NCI-H1092 (cell line): Measurements from ENCODE around the gene AKNA.
"Not testable (repeated sequence)": the region's sequence is repeated elsewhere in the genome, so short reads cannot be mapped to it uniquely, and the experiment has no call there.

Experiments
- DNase-seq: peaks from one replicate; lab custom pipeline; 2025; lab: John Stamatoyannopoulos, UW

The AKNA gene

DNA sequence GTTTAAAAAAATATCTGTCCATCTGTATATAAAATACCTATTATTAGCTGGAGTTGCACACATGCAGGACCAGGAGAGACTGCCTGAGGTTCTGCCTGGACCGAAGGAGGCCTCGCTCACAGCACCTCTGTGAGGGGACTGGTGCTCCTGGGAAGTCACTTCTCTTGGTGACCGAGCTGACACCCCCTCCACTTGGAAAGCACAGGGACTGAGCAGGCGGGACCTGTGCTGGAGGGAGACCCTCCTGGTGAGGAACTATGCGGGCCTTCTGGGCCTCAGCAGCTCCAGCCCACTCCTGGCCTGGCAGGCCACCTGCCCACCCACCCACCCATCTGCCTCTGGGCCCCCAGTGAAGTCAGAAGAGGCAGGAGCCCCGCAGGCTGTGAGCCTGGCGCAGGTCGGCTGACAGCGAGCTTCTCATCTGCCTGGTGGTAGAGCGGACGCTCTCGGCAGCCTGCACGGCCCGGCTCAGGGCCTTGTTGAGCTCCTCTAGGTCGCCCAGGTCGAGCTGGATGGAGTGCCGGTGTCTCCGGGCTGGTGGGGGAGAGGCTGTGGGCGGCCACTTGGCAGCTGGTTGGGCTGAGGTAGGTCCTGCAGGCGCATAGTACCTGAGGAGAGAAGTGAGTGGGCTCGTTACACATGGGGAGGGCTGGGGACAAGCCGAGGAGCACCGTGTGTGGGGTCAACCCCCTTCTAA, 50.9 kb downstream of the AKNA start:
- no peak for DNase-seq

DNA sequence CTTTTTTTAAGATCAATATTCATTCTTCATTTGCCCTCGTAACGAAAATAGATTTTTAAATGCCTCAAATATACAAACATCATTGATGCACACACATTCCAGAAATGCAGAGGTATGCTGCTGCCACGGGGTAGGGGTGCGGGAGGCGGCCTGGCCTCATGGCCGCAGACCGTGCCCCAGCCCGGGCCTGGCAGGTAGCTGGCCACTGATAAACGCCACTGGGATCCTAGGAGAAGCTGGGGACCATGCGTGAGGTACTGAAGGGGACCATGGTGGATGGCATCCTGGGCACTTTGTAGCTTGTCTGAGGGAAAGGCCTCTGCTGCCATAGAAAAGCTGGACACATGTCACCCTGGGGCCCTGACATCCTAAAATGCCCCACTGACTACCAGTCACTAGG, 51.6 kb downstream of the AKNA start:
- no peak for DNase-seq

DNA sequence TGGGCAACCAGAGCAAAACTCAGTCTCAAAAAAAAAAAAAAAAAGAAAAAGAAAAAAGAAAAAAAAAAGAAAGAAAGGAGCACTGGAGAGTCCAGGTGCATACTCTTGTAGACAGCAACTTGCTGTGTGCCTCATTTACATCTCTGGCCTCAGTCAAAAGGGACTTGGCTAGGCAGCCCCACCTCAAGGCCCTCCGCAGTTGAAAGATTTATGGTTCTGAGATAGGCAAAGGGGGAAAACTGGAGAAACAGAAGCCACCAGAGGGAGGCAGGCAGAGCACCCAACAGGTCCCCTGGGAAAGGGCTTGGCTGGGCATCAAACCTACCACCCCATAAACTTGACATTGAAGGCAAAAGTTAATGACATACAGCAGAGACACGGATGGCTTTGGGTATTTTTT, 52.0 kb downstream of the AKNA start:
- DNase-seq, result no peak

DNA sequence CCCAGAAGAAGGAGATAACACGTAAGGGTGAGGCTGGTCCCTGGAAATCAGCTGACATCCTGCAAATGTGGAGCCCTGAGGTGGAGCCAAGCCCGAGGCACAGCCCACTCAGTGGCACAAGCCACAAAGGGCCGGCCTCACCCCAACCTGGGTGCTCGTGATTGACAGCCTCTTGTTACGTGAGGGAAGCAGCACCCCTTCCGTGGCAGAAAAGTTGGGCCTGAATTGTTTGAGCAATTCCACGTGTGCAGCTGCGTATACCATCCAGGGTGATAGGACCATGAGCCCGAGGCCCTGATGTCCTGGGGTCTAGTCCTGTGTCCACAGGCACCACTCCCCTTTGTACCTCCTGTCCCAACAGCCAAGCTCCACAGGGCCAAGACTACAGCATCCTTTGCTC, 53.3 kb downstream of the AKNA start:
- DNase-seq, result no peak

DNA sequence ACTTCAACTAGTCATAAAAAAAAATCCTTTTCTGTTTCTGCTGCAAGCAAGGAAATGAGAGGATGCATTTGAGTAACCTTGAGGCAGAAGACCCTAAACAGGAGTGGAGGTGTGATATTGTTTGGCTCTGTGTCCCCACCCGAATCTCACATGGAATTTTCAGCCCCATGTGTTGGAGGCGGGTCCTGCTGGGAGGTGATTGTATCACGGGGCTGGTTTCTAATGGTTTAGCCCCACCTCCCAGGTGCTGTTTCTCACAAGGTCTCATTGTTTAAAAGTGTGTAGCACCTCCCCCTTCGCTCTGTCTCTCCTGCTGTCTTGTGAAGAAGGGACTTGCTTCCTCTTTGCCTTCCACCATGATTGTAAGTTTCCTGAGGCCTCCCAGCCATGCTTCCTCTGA, 54.1 kb downstream of the AKNA start:
- DNase-seq, result not testable (repeated sequence)

DNA sequence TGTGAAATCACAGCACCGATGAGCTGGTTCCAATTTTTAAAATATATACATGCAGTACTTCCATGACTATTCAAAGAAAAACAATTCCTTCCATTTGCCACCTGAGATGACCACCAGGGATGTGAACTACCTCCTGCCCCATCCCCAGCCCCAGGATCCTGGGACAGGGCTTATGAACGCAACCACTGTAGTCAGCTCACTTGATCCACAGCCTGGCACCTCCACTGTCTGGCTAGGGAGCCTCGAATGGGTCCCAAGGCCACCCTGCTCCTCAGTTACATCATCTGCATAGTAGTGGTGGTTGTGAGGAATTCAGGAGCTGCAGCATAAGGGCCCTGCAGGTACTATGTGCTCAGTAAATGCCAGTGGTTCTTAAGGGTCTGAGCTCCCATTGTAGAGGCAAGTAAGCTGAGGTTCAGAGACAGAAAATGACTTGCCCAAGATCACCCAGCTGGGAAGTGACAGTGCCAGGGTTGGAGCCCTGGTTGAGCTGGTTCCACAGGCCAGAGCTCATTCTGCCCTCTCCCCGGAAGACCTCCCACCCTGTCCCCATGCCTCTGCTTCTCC, 55.2 kb downstream of the AKNA start:
- DNase-seq, result not testable (repeated sequence)

DNA sequence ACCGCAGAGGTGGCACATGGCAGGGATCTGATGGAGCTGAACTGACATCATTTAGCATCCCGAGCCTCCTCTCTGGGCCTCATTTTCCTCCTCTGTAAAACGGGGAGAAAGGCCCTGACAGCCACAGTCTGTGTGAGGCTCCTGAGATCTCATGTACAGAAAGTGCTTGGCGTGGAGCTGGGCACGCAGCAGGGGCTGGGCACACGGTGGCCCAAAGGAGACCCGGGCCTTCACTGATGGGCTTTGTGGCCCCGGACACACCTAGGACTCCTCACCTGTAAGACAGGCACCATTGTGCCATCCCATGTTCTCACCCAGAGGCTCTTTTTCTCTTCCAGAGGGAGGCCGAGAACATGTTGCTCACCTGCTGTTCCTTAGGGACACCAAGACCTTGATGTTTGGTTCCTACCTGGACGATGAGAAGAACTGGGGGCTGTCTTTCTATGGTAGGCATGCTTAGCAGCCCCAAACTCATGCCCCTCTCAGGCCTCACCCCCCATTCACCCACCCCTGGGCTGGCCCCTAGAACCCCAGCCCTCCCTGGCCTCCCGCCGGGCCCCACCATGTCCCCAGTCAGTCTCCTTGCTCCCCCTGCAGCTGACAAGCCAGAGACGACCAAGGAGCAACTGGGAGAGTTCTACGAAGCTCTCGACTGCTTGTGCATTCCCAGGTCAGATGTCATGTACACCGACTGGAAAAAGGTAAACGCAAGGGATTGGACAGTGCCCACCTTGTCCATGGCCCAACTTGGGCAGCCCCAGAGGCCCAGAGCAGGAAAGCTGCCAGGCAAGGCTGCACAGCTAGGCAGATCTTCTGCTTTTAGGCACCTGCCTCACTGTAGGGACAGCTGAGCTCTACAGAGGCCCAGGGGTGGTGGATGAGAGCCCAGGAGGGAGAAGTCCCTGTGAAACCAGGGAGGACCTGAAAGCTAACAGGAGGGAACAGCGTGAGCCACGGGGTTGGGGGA, 56.3 kb downstream of the AKNA start:
- not testable (repeated sequence) for DNase-seq

DNA sequence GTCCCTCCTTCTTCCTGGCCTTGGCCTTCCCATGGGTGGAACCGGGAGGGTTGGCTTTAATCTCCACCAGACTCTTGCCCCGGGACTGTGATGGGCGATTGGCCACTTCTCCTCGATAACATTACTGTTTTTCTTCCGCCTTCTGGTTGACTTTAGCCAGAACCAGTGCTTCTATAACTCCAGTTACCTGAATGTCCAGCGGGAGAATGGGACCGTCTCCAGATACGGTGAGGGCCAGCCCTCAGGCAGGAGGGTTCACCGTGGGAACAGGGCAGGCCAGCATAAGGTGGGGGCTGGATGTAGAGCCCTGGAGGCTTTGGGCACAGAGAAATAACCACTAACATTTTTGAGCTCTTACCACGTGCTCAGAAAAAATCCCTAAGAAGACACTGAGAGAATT, 57.1 kb downstream of the AKNA start:
- no peak for DNase-seq

DNA sequence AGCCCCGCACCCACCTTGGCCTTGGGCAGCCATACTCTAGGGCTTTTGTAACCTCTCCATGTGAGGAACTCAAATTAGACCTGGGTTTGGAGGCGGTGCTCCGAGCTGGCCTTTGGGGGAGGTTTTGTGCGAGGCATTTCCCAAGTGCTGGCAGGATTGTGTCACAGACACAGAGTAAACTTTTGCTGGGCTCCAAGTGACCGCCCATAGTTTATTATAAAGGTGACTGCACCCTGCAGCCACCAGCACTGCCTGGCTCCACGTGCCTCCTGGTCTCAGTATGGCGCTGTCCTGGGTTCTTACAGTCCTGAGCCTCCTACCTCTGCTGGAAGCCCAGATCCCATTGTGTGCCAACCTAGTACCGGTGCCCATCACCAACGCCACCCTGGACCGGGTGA, 58.2 kb downstream of the AKNA start, which contains the start of gene ORM2:
ORM2 (plus strand) TSS at position 245 of the 398 bp plus-strand sequence; CDS start at position 281, 36 bp downstream.
- not testable (repeated sequence) for DNase-seq

DNA sequence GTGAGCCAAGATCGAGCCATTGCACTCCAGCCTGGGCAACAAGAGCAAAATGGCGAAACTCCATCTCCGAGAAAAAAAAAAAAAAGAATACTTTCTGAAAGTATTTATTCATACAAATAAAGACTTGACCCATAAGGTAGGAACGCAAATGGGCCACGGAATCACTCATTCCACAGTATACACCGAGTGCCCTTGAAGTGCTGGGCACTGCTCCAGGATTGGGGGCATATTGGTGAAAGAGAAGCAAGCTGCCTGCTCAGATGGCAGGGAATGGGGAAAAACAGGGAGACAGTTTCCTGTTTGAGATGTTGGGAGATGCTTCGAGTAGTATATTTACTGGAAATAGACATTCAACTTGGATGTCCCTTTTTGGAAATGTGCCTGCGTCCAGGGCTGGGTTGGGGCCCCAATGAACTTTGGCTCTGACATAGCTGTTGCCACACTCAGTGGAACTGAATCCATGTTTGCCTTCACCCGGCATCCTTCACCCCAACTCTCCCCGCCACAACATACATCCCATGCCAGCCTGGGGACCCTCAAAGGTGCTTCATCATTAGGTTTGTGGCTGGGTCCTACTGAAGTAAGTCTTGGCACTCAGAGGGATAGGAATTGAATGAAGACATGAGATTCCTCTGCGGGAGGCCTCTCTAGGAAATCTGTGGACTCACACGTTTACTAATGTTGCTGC, 58.7 kb downstream of the AKNA start:
- DNase-seq, result not testable (repeated sequence)

DNA sequence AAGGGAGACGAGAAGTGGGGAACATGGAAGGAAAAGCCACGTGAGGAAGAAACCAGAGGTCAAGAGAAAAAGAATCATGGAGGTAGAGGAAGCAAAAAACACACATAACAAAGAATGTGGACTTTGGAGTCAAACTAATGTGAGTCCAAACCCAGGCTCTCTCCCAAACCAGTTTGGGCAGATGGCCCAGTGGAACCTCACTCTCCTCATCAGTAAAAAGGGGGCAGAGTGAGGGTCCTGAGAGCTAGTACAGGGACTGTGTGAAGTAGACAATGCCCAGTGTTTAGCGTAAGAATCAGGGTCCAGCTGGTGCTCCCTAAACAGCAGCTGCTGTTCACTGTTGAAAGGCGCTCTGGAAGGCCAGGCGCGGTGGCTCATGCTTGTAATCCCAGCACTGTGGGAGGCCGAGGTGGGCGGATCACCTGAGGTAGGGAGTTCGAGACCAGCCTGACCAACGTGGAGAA, 59.4 kb downstream of the AKNA start:
- DNase-seq, result not testable (repeated sequence)

DNA sequence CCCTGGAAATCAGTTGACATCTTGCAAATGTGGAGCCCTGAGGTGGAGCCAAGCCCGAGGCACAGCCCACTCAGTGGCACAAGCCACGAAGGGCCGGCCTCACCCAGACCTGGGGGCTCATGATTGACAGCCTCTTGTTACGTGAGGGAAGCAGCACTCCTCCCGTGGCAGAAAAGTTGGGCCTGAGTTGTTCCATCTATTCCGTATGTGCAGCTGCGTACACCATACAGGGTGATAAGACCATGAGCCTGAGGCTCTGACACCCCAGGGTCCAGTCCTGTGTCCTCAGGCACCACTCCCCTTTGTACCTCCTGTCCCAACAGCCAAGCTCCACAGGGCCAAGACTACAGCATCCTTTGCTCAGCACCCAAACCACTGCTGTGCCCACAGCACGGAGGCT, 60.0 kb downstream of the AKNA start:
- no peak for DNase-seq

DNA sequence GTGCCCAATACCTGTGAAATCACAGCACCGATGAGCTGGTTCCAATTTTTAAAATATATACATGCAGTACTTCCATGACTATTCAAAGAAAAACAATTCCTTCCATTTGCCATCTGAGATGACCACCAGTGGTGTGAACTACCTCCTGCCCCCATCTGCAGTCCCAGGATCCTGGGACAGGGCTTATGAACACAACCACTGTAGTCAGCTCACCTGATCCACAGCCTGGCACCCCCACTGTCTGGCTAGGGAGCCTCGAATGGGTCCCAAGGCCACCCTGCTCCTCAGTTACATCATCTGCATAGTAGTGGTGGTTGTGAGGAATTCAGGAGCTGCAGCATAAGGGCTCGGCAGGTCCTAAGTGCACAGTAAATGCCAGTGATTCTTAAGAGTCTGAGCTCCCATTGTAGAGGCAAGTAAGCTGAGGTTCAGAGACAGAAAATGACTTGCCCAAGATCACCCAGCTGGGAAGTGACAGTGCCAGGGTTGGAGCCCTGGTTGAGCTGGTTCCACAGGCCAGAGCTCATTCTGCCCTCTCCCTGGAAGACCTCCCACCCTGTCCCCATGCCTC, 62.0 kb downstream of the AKNA start:
- not testable (repeated sequence) for DNase-seq

DNA sequence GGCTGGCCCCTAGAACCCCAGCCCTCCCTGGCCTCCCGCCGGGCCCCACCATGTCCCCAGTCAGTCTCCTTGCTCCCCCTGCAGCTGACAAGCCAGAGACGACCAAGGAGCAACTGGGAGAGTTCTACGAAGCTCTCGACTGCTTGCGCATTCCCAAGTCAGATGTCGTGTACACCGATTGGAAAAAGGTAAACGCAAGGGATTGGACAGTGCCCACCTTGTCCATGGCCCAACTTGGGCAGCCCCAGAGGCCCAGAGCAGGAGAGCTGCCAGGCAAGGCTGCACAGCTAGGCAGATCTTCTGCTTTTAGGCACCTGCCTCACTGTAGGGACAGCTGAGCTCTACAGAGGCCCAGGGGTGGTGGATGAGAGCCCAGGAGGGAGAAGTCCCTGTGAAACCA, 62.8 kb downstream of the AKNA start:
- not testable (repeated sequence) for DNase-seq

DNA sequence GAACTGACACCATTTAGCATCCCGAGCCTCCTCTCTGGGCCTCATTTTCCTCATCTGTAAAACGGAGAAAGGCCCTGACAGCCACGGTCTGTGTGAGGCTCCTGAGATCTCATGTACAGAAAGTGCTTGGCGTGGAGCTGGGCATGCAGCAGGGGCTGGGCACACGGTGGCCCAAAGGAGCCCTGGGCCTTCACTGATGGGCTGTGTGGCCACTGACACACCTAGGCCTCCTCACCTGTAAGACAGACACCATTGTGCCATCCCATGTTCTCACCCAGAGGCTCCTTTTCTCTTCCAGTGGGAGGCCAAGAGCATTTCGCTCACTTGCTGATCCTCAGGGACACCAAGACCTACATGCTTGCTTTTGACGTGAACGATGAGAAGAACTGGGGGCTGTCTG, 63.3 kb downstream of the AKNA start:
- no peak for DNase-seq

DNA sequence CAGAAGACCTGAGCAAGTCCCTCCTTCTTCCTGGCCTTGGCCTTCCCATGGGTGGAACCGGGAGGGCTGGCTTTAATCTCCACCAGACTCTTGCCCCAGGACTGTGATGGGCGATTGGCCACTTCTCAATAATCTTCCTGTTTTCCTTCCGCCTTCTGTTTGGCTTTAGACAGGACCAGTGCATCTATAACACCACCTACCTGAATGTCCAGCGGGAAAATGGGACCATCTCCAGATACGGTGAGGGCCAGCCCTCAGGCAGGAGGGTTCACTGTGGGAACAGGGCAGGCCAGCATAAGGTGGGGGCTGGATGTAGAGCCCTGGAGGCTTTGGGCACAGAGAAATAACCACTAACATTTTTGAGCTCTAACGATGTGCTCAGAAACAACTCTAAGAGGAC, 63.9 kb downstream of the AKNA start:
- DNase-seq, result not testable (repeated sequence)

DNA sequence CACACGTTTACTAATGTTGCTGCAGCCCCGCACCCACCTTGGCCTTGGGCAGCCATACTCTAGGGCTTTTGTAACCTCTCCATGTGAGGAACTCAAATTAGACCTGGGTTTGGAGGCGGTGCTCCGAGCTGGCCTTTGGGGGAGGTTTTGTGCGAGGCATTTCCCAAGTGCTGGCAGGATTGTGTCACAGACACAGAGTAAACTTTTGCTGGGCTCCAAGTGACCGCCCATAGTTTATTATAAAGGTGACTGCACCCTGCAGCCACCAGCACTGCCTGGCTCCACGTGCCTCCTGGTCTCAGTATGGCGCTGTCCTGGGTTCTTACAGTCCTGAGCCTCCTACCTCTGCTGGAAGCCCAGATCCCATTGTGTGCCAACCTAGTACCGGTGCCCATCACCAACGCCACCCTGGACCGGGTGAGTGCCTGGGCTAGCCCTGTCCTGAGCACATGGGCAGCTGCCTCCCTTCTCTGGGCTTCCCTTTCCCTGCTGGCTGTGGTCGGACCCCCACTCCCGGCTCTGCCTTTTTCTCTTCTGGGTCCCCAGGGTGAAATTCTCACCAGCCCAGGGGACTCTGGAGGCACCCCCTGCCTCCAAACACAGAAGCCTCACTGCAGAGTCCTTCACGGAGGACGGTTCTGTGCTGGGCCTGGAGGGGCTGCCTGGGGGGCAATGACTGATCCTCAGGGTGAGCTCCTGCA, 64.8 kb downstream of the AKNA start, which contains the start of gene ORM1:
ORM1 (plus strand) TSS at position 268 of the 701 bp plus-strand sequence; CDS start at position 304, 36 bp downstream.
- not testable (repeated sequence) for DNase-seq

DNA sequence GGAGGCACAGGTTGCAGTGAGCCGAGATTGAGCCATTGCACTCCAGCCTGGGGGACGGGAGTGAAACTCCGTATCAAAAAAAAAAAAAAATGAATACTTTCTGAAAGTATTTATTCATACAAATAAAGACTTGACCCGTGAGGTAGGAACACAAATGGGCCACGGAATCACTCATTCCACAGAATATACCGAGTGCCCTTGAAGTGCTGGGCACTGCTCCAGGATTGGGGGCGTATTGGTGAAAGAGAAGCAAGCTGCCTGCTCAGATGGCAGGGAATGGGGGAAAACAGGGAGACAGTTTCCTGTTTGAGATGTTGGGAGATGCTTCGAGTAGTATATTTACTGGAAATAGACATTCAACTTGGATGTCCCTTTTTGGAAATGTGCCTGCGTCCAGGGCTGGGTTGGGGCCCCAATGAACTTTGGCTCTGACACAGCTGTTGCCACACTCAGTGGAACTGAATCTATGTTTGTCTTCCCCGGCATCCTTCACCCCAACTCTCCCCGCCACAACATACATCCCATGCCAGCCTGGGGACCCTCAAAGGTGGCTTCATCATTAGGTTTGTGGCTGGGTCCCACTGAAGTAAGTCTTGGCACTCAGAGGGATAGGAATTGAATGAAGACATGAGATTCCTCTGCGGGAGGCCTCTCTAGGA, 65.5 kb downstream of the AKNA start:
- not testable (repeated sequence) for DNase-seq

DNA sequence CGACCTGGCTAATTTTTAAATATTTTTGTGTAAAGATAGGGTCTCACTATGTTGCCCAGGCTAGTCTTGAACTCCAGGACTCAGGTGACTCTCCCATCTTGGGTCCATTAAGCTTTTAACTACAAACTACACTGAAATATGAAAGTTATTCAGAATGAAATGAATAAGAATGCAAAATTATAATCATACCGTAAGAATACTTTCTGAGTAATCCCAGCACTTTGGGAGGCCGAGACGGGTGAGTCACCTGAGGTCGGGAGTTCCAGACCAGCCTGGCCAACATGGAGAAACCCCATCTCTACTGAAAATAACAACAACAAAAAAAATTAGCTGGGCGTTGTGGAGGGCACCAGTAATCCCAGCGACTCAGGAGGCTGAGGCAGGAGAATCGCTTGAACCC, 66.0 kb downstream of the AKNA start:
- no peak for DNase-seq

DNA sequence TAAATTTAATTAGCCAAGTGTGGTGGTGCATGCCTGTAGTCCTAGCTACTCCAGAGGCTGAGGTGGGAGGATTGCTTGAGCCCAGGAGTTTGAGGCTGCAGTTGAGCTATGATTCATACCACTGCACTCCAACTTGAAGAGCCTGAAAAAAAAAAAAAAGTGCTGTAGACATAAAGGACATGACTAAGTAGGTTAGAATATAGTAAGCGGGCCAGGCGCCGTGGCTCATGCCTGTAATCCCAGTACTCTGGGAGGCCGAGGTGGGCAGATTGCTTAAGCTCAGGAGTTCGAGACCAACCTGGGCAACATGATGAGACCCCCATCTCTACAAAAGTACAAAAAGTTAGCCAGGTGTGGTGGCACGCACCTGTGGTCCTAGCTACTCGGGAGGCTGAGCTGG, 67.1 kb downstream of the AKNA start:
- DNase-seq, result not testable (repeated sequence)
